ENCODE data around the gene RAP1B. TPM values are rescaled to one million over a fixed set of nuclear protein-coding genes. Genes with fewer than 3 reads are reported as not detected.

The RAP1B gene
- total and polyA plus RNA-seq, 2 donors (not counting 1 experiment from before 2014, with no cell fraction given): 54.5 to 159 TPM

DNA sequence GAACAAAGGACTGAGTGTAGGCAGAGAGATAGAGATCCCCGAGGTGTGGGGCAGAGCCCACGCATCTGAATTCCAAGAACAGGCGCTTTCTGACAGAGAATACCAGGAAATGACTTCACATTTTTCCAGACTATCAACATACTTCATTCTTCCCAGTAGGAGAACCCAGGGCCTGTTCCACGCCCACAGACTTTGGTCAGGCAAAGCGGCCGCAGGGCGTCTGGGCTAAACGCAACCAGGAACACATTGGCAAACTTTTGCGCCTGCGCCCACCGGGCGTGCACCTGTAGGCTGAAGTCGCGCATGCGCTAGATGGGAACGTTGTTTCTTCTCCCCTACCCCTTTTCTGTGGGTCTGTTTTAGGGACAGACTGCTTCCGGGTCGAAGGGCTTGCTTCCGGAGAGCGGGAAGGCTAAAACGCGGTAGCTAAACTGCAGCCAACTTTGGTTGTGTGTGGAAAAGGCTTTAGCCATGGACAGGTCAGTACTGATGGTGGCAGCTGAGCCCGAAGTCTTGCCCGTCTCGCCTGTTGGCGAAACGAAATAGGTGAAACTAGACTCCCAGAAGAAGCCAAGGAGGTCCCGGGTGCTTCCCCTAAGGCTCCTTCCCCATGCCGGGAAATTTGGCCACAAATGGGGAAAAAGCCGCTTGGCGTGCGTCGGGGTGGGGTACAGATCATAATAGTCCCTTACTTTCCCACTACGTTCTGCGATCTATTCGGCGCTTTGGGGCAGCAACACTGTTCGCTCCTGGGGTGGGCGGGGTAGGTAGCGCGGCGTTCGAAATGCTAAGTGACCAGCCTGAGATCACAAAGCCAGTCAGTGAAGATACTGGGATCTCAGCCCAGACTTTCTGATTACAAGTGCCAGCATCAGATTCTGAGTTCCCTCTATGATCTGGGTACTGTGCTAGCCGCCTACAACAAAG lies 76.2 kb downstream of the RAP1B start, which contains the start of gene NUP107:
NUP107 (plus strand) TSS at position 384 of the 927 bp plus-strand sequence; CDS start at position 472, 88 bp downstream.
- WGBS (ENCODE audit: insufficient coverage): under 1% methylated on average over 37 of the region's 44 CpGs
- Histone ChIP-seq H3K4me2 (replicated peaks; ENCODE audit: low read depth, low read length, poor library complexity, severe bottlenecking) (peak within 1 kb of the TSS; percentile 80), H3K4me1 (ENCODE audit: control insufficient read depth in 2 of 2, insufficient read depth in 2 of 2, low read length in 2 of 2) (peaks cover 17 to 20% of the 10 kb centered on the region in 2 donors), H3K9ac (ENCODE audit: low read length) (peak within 1 kb of the TSS; percentile 84), H3K36me3 (replicated peaks in 1 of 2; ENCODE audit: control extremely low read depth in 1 of 2, control insufficient read depth in 1 of 2, extremely low read depth in 1 of 2, insufficient read depth in 2 of 2, low read length in 1 of 2) (peaks cover under 1 to 12% of the 10 kb centered on the region in 2 experiments), H3K4me3 (ENCODE audit: control extremely low read depth in 1 of 5, extremely low read depth in 1 of 5, insufficient read depth in 1 of 5, low read depth in 2 of 5, low read length in 4 of 5) (peak within 1 kb of the TSS; percentile 71 to 100 (median 81)), H3K9me3 (ENCODE audit: control extremely low read depth in 1 of 3, control insufficient read depth in 2 of 3, insufficient read depth in 1 of 3, low read length in 2 of 3) (no peaks in the 10 kb centered on the region), H3K79me2 (ENCODE audit: control insufficient read depth, insufficient read depth, low read length) (peaks cover 36% of the 10 kb centered on the region), H4K20me1 (ENCODE audit: control insufficient read depth, insufficient read depth, low read length, poor library complexity, severe bottlenecking) (no peaks in the 10 kb centered on the region), H2AFZ (ENCODE audit: insufficient read depth, low read depth, low read length, poor library complexity, severe bottlenecking) (peak within 1 kb of the TSS; percentile 92), H3K27ac (ENCODE audit: low read length in 2 of 2) (peak within 1 kb of the TSS; percentile 70 to 77), H3K27me3 (replicated peaks in 1 of 4; ENCODE audit: control extremely low read depth in 1 of 4, control insufficient read depth in 3 of 4, insufficient read depth in 4 of 4, low read length in 3 of 4) (no peaks in the 10 kb centered on the region)
- DNase-seq: peak; percentile 98
- no peaks in the 10 kb centered on the region for H3K27me3 Mint-ChIP-seq
- ATAC-seq (ENCODE audit: low read depth): peak; percentile 95
- CTCF ChIA-PET: interaction anchor here (1.3 kb wide), 1 partner anchor 328 kb away, joined by 3 read pairs; no protein-coding TSS in a partner anchor
- POLR2A ChIA-PET: interaction anchor here (0.6 to 1.3 kb wide), 6 partner anchors 12 to 697 kb away, joined by 3 to 6 read pairs (median 3); partner anchors contain the start of genes IFNG-AS1 and MDM2
- H3K9me3 Mint-ChIP-seq (ENCODE audit: insufficient read depth): no peaks in the 10 kb centered on the region
- TF ChIP-seq EZH2 (IDR thresholded peaks at IDR 0.05; ENCODE audit: borderline replicate concordance, insufficient read depth, low read depth, low read length, poor library complexity, severe bottlenecking) (no peak), CTCF (IDR thresholded peaks at IDR 0.05) (no peak)
- intact Hi-C loops (cut with micrococcal nuclease): loop anchor here (1.0 to 5.0 kb wide), 8 partner anchors 40 to 1418 kb away; partner anchors contain the start of genes CAND1, CCT2, MDM1 and MDM2
- H3K4me3 Mint-ChIP-seq: peak within 1 kb of the TSS; percentile 96
- H3K4me1 Mint-ChIP-seq: peaks cover 28% of the 10 kb centered on the region
- H3K27ac Mint-ChIP-seq: peak within 1 kb of the TSS; percentile 98

DNA sequence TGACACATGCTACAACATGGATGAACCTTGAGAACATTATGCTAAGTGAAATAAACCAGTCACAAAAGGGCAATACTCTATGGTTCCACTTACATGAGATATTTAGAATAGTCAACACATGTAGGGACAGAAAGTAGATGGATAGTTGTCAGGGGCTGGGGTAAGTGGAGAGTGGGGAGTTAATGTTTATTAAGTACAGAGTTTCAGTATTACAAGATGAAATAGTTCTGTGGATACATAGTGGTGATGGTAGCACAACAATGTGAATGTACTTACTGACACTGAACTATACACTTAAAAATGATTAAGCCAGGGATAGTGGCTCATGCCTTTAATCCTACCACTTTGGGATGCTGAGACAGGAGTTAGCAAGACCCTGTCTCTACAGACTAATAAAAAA lies 84.8 kb downstream of the RAP1B start:
- H3K27me3 ChIP-seq (replicated peaks in 1 of 4; ENCODE audit: control extremely low read depth in 1 of 4, control insufficient read depth in 3 of 4, insufficient read depth in 4 of 4, low read length in 3 of 4): no peaks in the 10 kb centered on the region
- no peaks in the 10 kb centered on the region for H3K4me1 ChIP-seq (ENCODE audit: control insufficient read depth in 2 of 2, insufficient read depth in 2 of 2, low read length in 2 of 2)
- no peak for DNase-seq
- no peaks in the 10 kb centered on the region for H4K20me1 ChIP-seq (ENCODE audit: control insufficient read depth, insufficient read depth, low read length, poor library complexity, severe bottlenecking)
- CTCF ChIA-PET: no interaction called here
- H3K36me3 ChIP-seq (replicated peaks in 1 of 2; ENCODE audit: control extremely low read depth in 1 of 2, control insufficient read depth in 1 of 2, extremely low read depth in 1 of 2, insufficient read depth in 2 of 2, low read length in 1 of 2): peaks cover 21 to 58% of the 10 kb centered on the region in 2 experiments
- Mint-ChIP-seq H3K4me3 (no peak overlapping the region), H3K27ac (no peak overlapping the region), H3K4me1 (no peaks in the 10 kb centered on the region), H3K27me3 (no peaks in the 10 kb centered on the region), H3K9me3 (ENCODE audit: insufficient read depth) (no peaks in the 10 kb centered on the region)
- H3K4me3 ChIP-seq (ENCODE audit: control extremely low read depth in 1 of 5, extremely low read depth in 1 of 5, insufficient read depth in 1 of 5, low read depth in 2 of 5, low read length in 4 of 5): no peak overlapping the region
- intact Hi-C loops (cut with micrococcal nuclease): no loop called here
- H3K79me2 ChIP-seq (ENCODE audit: control insufficient read depth, insufficient read depth, low read length): no peaks in the 10 kb centered on the region
- H3K4me2 ChIP-seq (replicated peaks; ENCODE audit: low read depth, low read length, poor library complexity, severe bottlenecking): no peak overlapping the region
- ATAC-seq (ENCODE audit: low read depth): no peak
- no peak overlapping the region for H3K9ac ChIP-seq (ENCODE audit: low read length)
- TF ChIP-seq EZH2 (IDR thresholded peaks at IDR 0.05; ENCODE audit: borderline replicate concordance, insufficient read depth, low read depth, low read length, poor library complexity, severe bottlenecking): no peak
- TF ChIP-seq CTCF (IDR thresholded peaks at IDR 0.05): no peak
- H2AFZ ChIP-seq (ENCODE audit: insufficient read depth, low read depth, low read length, poor library complexity, severe bottlenecking): no peak overlapping the region
- H3K9me3 ChIP-seq (ENCODE audit: control extremely low read depth in 1 of 3, control insufficient read depth in 2 of 3, insufficient read depth in 1 of 3, low read length in 2 of 3): no peaks in the 10 kb centered on the region
- no peak overlapping the region for H3K27ac ChIP-seq (ENCODE audit: low read length in 2 of 2)
- POLR2A ChIA-PET: no interaction called here

Data from B cell (primary cell).